WTC11 (cell line): ENCODE data around the gene ERP44. TPM values are rescaled to one million over a fixed set of nuclear protein-coding genes. Genes with fewer than 3 reads are reported as not detected.

ENCODE experiments used
- ATAC-seq: fragments of 200-7000 bp; cut with Tn5 transposase; 2 replicates; pipeline ENCODE4 v1.10.0; 2021; ENCODE audit warnings: mild to moderate bottlenecking, moderate library complexity
- CTCF ChIA-PET: fragments of 300-600 bp; sonication (Branson Sonifier 250); formaldehyde crosslinking; loops from one replicate; lab custom pipeline; 2021; ENCODE audit warnings: antibody characterized with exemption; lab: Charles Lee
- POLR2A ChIA-PET: fragments of 350-600 bp; sonication (Branson Sonifier 250); formaldehyde crosslinking; loops from one replicate; lab custom pipeline; 2021; ENCODE audit warnings: antibody characterized with exemption; lab: Charles Lee
- DNase-seq: peaks from one replicate; pipeline ENCODE4 v3.0.0; 2021; ENCODE audit warnings: low spot score
- H3K27ac Mint-ChIP-seq: 2 replicates; pipeline ENCODE4 v1.8.0; 2021; ENCODE audit warnings: mixed read lengths
- H3K27me3 Mint-ChIP-seq: 2 replicates; pipeline ENCODE4 v1.8.0; 2021; ENCODE audit warnings: low read depth, mild to moderate bottlenecking, moderate library complexity, mixed read lengths
- H3K36me3 Mint-ChIP-seq: 2 replicates; pipeline ENCODE4 v1.8.0; 2021; ENCODE audit warnings: mixed read lengths
- H3K4me1 Mint-ChIP-seq: 2 replicates; pipeline ENCODE4 v1.8.0; 2022; ENCODE audit warnings: mixed read lengths
- H3K4me3 Mint-ChIP-seq: 2 replicates; pipeline ENCODE4 v1.8.0; 2021; ENCODE audit warnings: mild to moderate bottlenecking, moderate library complexity, mixed read lengths
- H3K9me3 Mint-ChIP-seq: 2 replicates; pipeline ENCODE4 v1.8.0; 2021; ENCODE audit warnings: mixed read lengths
- ATF2 ChIP-seq: sonication (generic); formaldehyde crosslinking; IDR thresholded peaks from 2 replicates; pipeline ENCODE4 v1.8.1; 2022; ENCODE audit warnings: low read depth, missing genetic modification reagents, borderline replicate concordance
- ATF6 ChIP-seq: sonication (generic); formaldehyde crosslinking; IDR thresholded peaks from 2 replicates; pipeline ENCODE4 v1.8.1; 2023; ENCODE audit warnings: mild to moderate bottlenecking, missing genetic modification reagents
- E2F1 ChIP-seq: sonication (generic); formaldehyde crosslinking; IDR thresholded peaks from 2 replicates; pipeline ENCODE4 v1.8.0; 2022; ENCODE audit warnings: mild to moderate bottlenecking, missing genetic modification reagents
- FOXP1 ChIP-seq: sonication (generic); formaldehyde crosslinking; IDR thresholded peaks from 2 replicates; pipeline ENCODE4 v1.8.0; 2022; ENCODE audit warnings: missing genetic modification reagents, mild to moderate bottlenecking, moderate library complexity, borderline replicate concordance
- GABPB1 ChIP-seq: sonication (generic); formaldehyde crosslinking; IDR thresholded peaks from 2 replicates; pipeline ENCODE4 v1.8.1; 2023; ENCODE audit warnings: mild to moderate bottlenecking, missing genetic modification reagents
- MYBL2 ChIP-seq: sonication (generic); formaldehyde crosslinking; IDR thresholded peaks from 2 replicates; pipeline ENCODE4 v1.8.1; 2023; ENCODE audit warnings: mild to moderate bottlenecking, moderate library complexity, missing genetic modification reagents
- NFE2L1 ChIP-seq: sonication (generic); formaldehyde crosslinking; IDR thresholded peaks from 2 replicates; pipeline ENCODE4 v1.8.1; 2023; ENCODE audit warnings: missing genetic modification reagents
- NR1H2 ChIP-seq: sonication (generic); formaldehyde crosslinking; IDR thresholded peaks from 2 replicates; pipeline ENCODE4 v1.9.0; 2021; ENCODE audit warnings: mild to moderate bottlenecking, moderate library complexity, missing genetic modification reagents
- PRDM15 ChIP-seq: sonication (generic); formaldehyde crosslinking; IDR thresholded peaks from 2 replicates; pipeline ENCODE4 v1.8.0; 2022; ENCODE audit warnings: missing genetic modification reagents
- PREB ChIP-seq: sonication (generic); formaldehyde crosslinking; IDR thresholded peaks from 2 replicates; pipeline ENCODE4 v1.8.1; 2022; ENCODE audit warnings: mild to moderate bottlenecking, missing genetic modification reagents, moderate library complexity, borderline replicate concordance
- TEAD1 ChIP-seq: sonication (generic); formaldehyde crosslinking; IDR thresholded peaks from 2 replicates; pipeline ENCODE4 v1.8.0; 2022; ENCODE audit warnings: mild to moderate bottlenecking, missing genetic modification reagents
- ZBTB43 ChIP-seq: sonication (generic); formaldehyde crosslinking; IDR thresholded peaks from 2 replicates; pipeline ENCODE4 v1.8.1; 2023; ENCODE audit warnings: mild to moderate bottlenecking, missing genetic modification reagents
- ZMAT4 ChIP-seq: fragments of 250-450 bp; sonication (Bioruptor Pico); IDR thresholded peaks from 2 replicates; pipeline ENCODE4 v1.9.0; 2021; ENCODE audit warnings: mild to moderate bottlenecking
- ZNF281 ChIP-seq: sonication (generic); formaldehyde crosslinking; IDR thresholded peaks from 2 replicates; pipeline ENCODE4 v1.8.0; 2023; ENCODE audit warnings: mild to moderate bottlenecking, missing genetic modification reagents
- ZNF396 ChIP-seq: fragments of 250-450 bp; sonication (Bioruptor Pico); IDR thresholded peaks from 2 replicates; pipeline ENCODE4 v1.8.0; 2021; ENCODE audit warnings: mild to moderate bottlenecking, moderate library complexity, borderline replicate concordance
- ZNF423 ChIP-seq: fragments of 250-450 bp; sonication (Bioruptor Pico); IDR thresholded peaks from 2 replicates; pipeline ENCODE4 v2.1.2; 2022; ENCODE audit warnings: mild to moderate bottlenecking, moderate library complexity
- ZNF671 ChIP-seq: fragments of 250-450 bp; sonication (Bioruptor Pico); IDR thresholded peaks from 2 replicates; pipeline ENCODE4 v1.8.0; 2021; ENCODE audit warnings: mild to moderate bottlenecking
- total RNA-seq: library from RNA; stranded (reverse); gene quantifications from 3 replicates; pipeline ENCODE4 v1.2.3, GENCODE V29; 2021

ERP44 gene
- total RNA-seq, 1 experiment from 2014 or later: 13.7 TPM

GRCh38 chr9:100071271-100071670, 27.5 kb downstream of the ERP44 start:
- no peak for ATAC-seq
- ChIA-PET CTCF (no interaction called here), POLR2A (no interaction called here)
- H3K27me3 Mint-ChIP-seq: no peaks in the 10 kb centered on the region
- no peak for DNase-seq
- H3K36me3 Mint-ChIP-seq: peaks cover 22% of the 10 kb centered on the region
- H3K27ac Mint-ChIP-seq: no peak overlapping the region
- peaks cover 9% of the 10 kb centered on the region for H3K4me1 Mint-ChIP-seq
- no peak overlapping the region for H3K4me3 Mint-ChIP-seq
- TF ChIP-seq ZNF671 (CRISPR knock-in tag) (no peak), FOXP1 (no peak), E2F1 (no peak), ZNF423 (CRISPR knock-in tag) (no peak), NFE2L1 (no peak), ATF2 (no peak), ZNF396 (CRISPR knock-in tag) (no peak), TEAD1 (CRISPR knock-in tag) (no peak), PREB (CRISPR knock-in tag) (no peak), PRDM15 (CRISPR knock-in tag) (no peak), ZNF281 (CRISPR knock-in tag) (no peak), NR1H2 (CRISPR knock-in tag) (no peak)
- H3K9me3 Mint-ChIP-seq: peaks cover 11% of the 10 kb centered on the region

GRCh38 chr9:100070104-100071041, 28.4 kb downstream of the ERP44 start:
- ChIA-PET POLR2A (interaction anchor here (0.7 kb wide), 1 partner anchor 754 kb away, joined by 6 read pairs; no protein-coding TSS in a partner anchor), CTCF (no interaction called here)

More at GRCh38 chr9:100070104-100071041, 28.4 kb downstream of the ERP44 start:
- peaks cover 13% of the 10 kb centered on the region for H3K4me1 Mint-ChIP-seq
- H3K27ac Mint-ChIP-seq: no peak overlapping the region
- H3K4me3 Mint-ChIP-seq: no peak overlapping the region
- H3K36me3 Mint-ChIP-seq: peaks cover 27% of the 10 kb centered on the region
- peaks cover 11% of the 10 kb centered on the region for H3K9me3 Mint-ChIP-seq
- TF ChIP-seq ZBTB43 (CRISPR knock-in tag) (no peak), GABPB1 (no peak), MYBL2 (CRISPR knock-in tag) (no peak), ATF6 (no peak), ZMAT4 (CRISPR knock-in tag) (no peak)
- ATAC-seq (no peak), DNase-seq (no peak)
- H3K27me3 Mint-ChIP-seq: no peaks in the 10 kb centered on the region
